Measurements from ENCODE around the gene BOD1. TPM values are rescaled to one million over a fixed set of nuclear protein-coding genes. Genes with fewer than 3 reads are reported as not detected.

BOD1 gene
- total RNA-seq, 4 donors from 2014 or later: 50.8 to 64.4 (median 54.7) TPM

- Histone ChIP-seq H3K4me1 (no peaks in the 10 kb centered on the region), H3K27me3 (peaks cover 11% of the 10 kb centered on the region), H3K4me3 (no peak overlapping the region), H3K27ac (no peak overlapping the region), H3K9me3 (peaks cover 0 to 34% (median 0%) of the 10 kb centered on the region in 3 donors), H3K36me3 (no peaks in the 10 kb centered on the region)
- ATAC-seq: no peak
- TF ChIP-seq EP300 (IDR thresholded peaks at IDR 0.05) (no peak), POLR2A (IDR thresholded peaks at IDR 0.05) (no peak), CTCF (IDR thresholded peaks at IDR 0.05) (no peak), POLR2AphosphoS5 (IDR thresholded peaks at IDR 0.05) (no peak)
- 67 to 75% methylated on average over 3 of the region's 3 CpGs for WGBS, 2 donors (ENCODE audit: low coverage in 1 of 2)
These were observed 38.8 kb upstream of the BOD1 start for GRCh38 chr5:173655196-173655797.

GRCh38 chr5:173653822-173654523 lies 37.5 kb upstream of the BOD1 start:
- Histone ChIP-seq H3K36me3 (no peaks in the 10 kb centered on the region), H3K4me3 (no peak overlapping the region), H3K4me1 (no peaks in the 10 kb centered on the region), H3K9me3 (peaks cover 0 to 24% (median 0%) of the 10 kb centered on the region in 3 donors), H3K27me3 (peaks cover 11% of the 10 kb centered on the region), H3K27ac (no peak overlapping the region)
- ATAC-seq: no peak
- WGBS, 2 donors (ENCODE audit: low coverage in 1 of 2): 72 to 89% methylated on average over 2 to 7 of the region's 10 CpGs
- TF ChIP-seq EP300 (IDR thresholded peaks at IDR 0.05) (no peak), POLR2A (IDR thresholded peaks at IDR 0.05) (no peak), CTCF (IDR thresholded peaks at IDR 0.05) (no peak), POLR2AphosphoS5 (IDR thresholded peaks at IDR 0.05) (no peak)

- Histone ChIP-seq H3K27me3 (peaks cover 23% of the 10 kb centered on the region), H3K4me1 (no peaks in the 10 kb centered on the region), H3K9me3 (peaks cover 0 to 13% (median 0%) of the 10 kb centered on the region in 3 donors), H3K27ac (no peak overlapping the region), H3K4me3 (no peak overlapping the region), H3K36me3 (no peaks in the 10 kb centered on the region)
- WGBS, 2 donors (ENCODE audit: low coverage in 1 of 2): 80 to 84% methylated on average over 4 to 7 of the region's 7 CpGs
- no peak for TF ChIP-seq POLR2AphosphoS5 (IDR thresholded peaks at IDR 0.05)
- TF ChIP-seq CTCF (IDR thresholded peaks at IDR 0.05): no peak
- TF ChIP-seq POLR2A (IDR thresholded peaks at IDR 0.05): no peak
- TF ChIP-seq EP300 (IDR thresholded peaks at IDR 0.05): no peak
- no peak for ATAC-seq
These were observed 31.9 kb upstream of the BOD1 start for GRCh38 chr5:173648308-173648866.

GRCh38 chr5:173646692-173647091 lies 30.2 kb upstream of the BOD1 start:
- Histone ChIP-seq H3K27me3 (peaks cover 21% of the 10 kb centered on the region), H3K36me3 (no peaks in the 10 kb centered on the region), H3K4me3 (no peak overlapping the region), H3K9me3 (no peaks in the 10 kb centered on the region), H3K27ac (no peak overlapping the region), H3K4me1 (no peaks in the 10 kb centered on the region)
- TF ChIP-seq POLR2AphosphoS5 (IDR thresholded peaks at IDR 0.05): no peak
- no peak for TF ChIP-seq POLR2A (IDR thresholded peaks at IDR 0.05)
- no peak for TF ChIP-seq CTCF (IDR thresholded peaks at IDR 0.05)
- TF ChIP-seq EP300 (IDR thresholded peaks at IDR 0.05): no peak
- 70 to 100% methylated on average over 1 to 2 of the region's 5 CpGs for WGBS, 2 donors (ENCODE audit: low coverage in 1 of 2)
- no peak for ATAC-seq

All from gastroesophageal sphincter (tissue), 4 donors.